CD4-positive, alpha-beta T cell treated with Interleukin-10 for 1 hour (primary cell): ENCODE data around the gene FREM2.

Experiments
- DNase-seq: peaks from one replicate; pipeline ENCODE4 v3.0.0-alpha.2; 2020

The FREM2 gene

DNA sequence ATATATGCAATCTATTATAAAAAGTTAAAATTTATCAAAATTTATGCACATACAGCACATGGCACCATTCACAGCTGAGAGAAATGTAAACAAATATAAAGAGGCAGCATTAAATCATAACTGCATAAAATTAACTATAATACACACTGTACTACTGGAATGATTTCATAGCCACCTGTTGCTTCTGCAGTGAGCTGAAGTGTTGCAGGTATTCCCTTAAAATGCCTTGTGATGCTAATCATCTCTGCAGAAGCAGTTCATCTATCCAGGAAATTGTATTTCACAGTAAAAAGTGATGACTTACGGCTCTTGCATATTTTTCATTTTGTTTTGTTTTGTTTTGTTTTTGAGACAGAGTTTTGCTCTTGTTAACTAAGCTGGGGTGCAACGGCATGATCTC lies 221.7 kb downstream of the FREM2 start:
- DNase-seq, result no peak

- no peak for DNase-seq
Observed at GRCh38 chr13:38914070-38914469, 227.2 kb downstream of the FREM2 start.

DNA sequence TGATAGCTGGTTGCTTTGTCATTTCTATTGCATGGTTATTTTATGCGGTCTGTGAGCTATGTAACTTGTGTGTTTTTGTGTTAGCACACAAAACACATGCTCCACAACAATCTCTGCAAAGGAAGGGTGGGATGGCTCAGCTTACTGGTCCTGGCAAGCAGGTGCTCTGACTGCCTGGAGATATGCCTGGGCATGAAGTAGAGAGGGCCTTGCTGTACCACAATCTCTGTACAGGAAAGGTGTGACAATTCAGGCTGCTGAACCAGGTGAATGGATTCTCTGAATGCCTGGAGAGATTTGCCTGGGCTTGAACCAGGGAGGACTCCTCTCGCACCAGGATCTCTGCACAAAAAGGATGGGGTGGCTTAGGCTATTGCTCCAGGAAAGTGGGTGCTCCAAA lies 234.2 kb downstream of the FREM2 start:
- no peak for DNase-seq

DNA sequence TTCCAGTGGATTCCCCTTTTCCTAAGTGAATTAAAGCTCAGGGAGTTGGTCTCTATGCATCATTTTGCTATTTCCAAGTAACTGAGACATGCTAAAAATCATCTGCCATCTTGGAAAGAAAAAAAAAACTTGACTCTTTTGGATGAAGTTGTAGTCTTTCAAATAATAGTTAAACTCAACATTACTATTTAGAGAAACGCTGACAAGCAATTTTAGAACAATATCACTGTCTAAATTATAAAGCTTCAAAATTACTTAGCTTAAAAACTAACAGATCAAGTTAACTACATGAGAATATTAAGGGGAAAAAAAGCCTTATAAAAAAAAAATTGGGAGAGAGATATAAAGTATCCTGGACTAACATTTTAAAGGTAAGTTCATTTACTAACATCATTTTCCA lies 235.3 kb downstream of the FREM2 start:
- no peak for DNase-seq

GRCh38 chr13:38933786-38934185 lies 246.9 kb downstream of the FREM2 start:
- DNase-seq, result no peak
